T1000 (cell line): ENCODE measurements around the gene GIPC3.

ENCODE experiments used
- DNase-seq: peaks from one replicate; lab custom pipeline; 2025; ENCODE audit warnings: mixed read lengths; lab: John Stamatoyannopoulos, UW

Gene GIPC3

GRCh38 chr19:3605361-3605760 lies 20.1 kb downstream of the GIPC3 start:
- no peak for DNase-seq

- no peak for DNase-seq
Measured at GRCh38 chr19:3605770-3606169, 20.5 kb downstream of the GIPC3 start.

- no peak for DNase-seq
Measured at GRCh38 chr19:3606174-3606689, 21.0 kb downstream of the GIPC3 start.

GRCh38 chr19:3606690-3607289 lies 21.5 kb downstream of the GIPC3 start, which contains the start of gene TBXA2R:
Gene TBXA2R, minus strand, starts transcription at chr19:3606875. Its CDS starts 6,241 bp downstream, at chr19:3600634.
- peak; percentile 52 for DNase-seq

DNA sequence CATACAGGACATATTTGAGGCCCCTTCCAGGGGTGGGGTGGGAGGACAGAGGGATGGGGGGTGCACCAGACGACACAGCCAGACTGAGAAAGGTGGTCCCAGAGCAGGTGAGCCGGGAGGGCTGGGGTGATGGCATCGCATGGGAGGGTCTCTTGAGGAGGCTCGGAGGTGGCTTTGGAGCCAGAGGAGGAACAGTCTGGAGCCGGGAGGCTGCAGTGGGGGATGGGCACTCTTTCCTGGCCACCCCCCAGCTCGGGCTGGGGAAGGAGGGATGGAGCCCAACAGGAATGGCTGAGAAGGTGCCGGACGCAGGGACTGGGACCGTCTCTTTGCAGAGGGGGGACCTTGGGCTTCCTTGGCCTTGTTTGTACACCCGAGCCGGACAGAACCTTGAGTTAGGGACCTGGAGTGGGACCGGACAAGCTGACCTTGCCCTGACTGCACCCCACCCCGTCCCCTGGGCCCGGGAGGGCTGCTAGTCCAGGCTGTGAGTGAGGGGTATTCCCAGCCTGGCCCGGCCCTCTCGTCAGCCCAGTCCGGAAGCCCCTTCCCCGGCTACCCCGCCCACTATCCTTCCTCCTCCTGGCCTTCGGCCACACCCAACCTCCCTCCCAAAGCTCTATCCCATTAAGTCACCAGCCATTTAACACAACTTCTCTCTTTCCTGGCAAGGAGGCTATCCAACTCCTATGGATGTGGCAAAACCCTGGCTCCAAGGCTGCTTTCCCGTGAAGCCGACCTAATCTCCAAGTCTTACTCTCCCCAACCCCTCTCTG lies 22.2 kb downstream of the GIPC3 start:
- no peak for DNase-seq

DNA sequence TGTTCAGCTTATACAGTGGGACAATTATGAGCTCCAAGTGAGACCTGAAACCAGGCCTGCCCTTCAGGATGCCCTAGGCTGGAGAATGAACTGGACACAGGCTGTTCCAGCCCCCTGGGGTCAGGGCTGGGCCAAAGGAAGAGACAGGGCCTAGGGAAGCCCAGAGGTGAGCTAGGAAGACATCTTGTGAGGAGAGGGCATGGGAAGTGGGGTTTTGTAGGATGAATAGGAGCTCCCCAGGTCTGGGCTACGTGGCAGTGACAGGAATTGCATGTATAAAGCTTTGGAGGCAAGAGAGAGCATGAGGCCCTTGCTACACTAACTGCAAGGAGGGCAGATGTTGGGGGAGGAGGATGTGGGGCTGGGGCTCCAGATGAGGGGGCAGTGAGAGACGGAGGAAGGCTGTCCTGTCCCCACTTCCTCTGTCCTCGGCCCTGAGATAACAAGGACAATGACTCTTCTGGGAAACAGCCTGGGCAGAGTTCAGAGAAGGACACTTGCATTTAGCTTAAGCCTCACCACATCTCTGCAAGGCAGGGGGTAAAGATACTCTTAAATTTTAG lies 22.9 kb downstream of the GIPC3 start:
- no peak for DNase-seq

DNA sequence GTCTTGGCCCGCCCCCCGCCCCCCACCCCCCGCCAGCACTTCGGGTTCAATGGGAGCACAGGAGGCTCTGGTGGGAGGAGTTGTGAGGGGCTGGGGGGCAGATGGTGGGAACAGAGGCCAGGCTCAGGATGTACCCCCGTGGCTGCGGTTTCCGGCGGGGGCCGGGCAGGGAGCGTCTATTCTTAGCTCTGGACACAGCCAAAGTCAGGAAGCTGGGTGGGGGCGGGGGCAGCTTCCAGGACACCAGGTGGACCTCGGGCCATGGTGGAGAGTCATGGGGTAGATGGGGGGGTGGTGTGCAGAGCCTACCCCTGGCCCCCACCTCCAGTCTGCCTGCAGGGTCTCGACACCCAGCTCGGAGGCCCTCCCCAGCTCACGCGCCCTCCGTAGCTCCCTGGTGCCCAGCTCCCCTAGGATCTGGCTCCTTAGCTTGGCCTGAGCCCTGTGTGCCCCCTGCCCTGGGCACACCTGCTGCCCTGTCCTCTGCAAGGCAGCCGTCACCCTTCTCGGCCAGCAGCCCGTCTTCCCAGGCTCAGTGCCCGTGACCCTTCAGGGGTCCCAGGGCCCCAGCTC lies 23.6 kb downstream of the GIPC3 start:
- DNase-seq: no peak

DNA sequence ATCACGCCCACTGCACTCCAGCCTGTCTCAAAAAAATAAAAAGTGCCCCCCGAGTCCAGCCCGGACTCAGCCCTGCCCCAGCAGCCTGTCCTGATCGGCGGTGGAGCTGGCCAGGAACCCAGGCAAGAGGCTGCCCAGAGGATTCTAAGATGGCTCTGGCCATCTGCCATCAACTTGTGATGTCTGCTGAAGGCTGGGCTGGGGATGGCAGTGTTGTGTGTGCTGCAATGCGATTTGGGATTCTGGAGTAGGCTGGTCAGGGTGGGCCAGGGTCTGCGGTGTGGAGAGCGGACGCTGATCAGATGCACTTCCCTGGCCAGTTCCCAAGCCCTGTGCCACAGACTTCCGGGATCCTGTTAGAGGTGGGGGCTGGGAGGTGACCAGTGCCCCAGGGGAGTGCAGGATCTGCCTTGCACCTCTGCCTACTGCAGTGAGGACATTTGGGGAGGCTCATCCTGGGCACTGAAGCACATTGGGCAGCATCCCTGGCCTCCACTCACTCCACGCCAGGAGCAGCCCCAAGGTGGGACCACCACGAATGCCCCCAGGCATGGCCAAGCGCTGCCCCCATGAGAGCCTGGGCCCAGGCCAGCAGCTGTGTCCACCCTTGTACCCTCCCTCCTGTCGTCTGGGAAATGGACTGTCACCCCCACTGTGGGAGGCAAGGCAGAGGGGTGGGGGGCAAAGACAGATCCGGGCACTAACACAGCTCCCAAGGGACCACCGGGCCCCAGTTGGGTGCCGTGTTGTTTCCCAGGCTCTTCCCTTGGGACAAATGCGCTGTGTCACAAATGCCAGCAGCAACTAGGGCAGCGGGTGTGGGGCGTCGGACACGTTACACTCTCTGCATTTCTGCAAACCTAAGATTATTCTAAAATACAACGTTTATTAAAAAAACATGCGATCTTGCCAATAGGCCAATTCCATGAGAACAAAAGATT lies 24.8 kb downstream of the GIPC3 start:
- no peak for DNase-seq

DNA sequence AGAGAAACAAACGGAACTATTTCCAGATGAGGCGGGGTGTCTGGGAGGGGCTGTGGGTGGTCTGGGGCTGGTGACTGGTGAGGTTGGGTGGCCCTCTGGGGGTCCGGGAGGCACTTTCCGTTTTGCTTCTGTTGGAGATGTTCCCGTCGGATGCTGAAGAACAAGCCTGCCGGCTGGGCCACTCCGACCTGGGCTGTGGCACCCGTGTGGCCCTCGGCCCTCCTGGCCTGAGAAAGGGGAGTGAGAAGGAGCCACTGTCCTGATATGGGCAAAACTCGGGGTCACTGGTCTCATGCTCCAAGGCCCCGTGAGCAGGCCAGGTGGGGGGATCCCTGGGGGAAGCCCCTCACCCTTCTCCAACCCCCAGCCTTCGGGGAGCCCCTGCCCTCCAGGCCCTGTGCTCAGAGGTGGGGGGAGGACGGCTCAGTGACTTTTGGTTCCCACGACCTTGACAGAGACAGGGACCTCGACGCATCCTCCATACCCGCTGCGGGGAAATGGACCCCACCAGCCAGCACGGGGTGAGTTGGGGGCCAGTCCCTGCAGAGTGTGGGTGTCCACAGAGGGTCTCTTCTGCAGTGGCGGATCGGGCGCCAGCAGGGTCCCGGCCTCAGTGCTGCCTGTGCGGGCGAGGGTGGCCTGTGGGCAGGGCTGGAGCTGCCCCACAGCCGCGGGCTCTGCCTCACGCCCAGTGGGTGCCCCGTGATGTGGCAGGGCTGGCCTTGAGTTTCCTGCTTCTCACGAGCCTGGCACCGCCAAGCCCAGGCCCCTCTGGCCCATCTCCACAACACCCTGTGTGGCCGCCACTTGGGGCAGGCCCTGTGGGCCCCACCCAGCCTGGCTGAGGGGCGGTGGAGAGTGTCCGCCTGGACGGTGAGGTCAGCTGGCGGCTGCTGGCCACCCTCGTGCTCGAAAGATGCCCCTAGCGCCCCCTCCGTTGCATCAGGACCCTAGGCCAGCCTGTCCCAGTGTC lies 25.8 kb downstream of the GIPC3 start:
- DNase-seq: no peak

DNA sequence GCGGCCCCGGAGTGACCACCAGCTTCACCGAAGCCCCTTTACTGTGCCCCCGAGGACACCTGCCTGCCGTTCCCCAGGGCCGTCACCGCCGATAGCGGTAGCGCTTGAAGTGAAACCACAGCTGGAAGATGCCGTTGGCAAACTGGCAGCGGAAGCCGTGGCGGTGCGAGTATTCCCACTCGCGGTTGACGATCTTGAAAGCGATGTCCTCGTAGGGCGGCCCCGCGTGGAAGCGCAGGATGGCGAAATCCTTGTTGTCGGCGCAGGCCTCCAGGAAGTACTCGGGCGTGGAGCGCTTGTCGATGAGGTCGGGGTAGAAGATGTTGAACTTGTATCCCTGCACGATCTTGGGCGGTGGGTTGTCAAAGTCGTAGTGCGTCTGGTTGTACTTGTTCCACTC lies 26.6 kb downstream of the GIPC3 start:
- no peak for DNase-seq

- no peak for DNase-seq
Measured at GRCh38 chr19:3612330-3612729, 27.1 kb downstream of the GIPC3 start.

- DNase-seq: no peak
Measured at GRCh38 chr19:3612901-3613741, 27.8 kb downstream of the GIPC3 start.

DNA sequence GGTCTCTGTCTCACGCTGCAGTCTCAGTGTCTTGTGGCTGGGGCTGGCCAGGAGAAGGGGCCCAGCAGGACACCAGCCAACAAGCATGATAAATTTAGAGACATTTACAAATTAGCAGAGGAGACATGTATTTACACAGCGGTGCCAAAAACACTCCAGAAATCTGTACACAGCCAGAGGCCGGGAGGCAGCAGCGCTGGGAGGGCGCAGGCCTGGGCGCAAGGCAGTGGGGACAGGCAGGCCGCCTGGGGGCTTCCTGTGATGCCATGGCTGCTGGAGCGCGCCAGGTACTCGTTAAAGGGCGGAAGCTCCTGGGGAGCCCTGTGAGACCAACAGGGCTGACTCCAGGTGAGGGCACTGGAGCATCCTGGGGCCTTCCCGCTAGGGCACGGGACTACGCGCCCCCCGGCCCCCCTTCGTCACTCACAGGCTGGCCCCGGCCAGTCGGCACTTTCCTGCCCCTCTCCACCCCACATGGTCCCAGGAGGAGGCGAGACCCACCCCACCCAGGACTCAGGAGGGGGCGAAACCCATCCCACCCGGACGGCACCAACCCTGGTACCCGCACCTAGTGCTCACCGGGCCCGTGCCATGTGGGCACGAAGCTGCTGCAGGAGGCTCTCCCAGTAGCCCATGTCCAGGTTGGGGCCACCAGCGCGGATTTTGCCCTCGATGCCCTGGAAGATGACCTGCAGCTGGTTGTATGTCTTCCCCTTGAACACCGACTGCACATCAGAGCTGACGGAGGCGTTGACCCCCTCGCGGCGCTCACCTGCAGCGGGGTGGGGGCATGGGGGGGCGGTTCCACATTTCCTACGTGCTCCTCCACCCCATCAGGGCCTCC lies 28.8 kb downstream of the GIPC3 start:
- no peak for DNase-seq

DNA sequence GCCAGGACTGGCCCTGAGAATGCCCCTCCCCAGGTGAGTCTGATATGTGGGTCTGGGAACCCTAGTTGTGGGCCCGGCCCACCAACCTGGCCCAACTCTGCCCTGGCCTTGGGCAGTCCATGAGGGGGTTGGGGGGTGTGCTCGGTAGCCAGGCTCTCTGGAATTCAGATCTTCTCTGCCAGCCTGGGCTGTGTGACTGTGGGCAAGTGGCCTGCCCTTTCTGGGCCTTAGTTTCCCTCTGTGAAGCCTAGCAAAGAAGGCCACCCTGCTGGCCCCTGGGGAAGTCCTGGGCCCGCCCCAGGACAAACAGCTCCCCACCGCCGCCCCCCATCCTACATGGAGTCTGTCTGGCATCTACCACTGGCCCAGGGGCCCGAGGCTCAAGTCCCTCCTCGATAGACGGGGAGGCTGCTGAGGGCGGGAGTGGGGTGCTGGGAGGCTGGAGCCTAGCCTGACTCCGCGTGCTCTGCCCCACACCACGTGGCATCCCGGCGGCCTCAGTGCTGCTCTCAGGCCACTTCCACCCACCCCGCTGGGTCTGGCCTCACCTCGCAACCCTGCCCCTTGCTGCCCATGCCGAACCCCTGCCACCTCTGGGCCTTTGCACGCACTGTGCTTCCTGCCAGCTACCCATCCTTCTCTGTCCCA lies 29.7 kb downstream of the GIPC3 start:
- DNase-seq: no peak

DNA sequence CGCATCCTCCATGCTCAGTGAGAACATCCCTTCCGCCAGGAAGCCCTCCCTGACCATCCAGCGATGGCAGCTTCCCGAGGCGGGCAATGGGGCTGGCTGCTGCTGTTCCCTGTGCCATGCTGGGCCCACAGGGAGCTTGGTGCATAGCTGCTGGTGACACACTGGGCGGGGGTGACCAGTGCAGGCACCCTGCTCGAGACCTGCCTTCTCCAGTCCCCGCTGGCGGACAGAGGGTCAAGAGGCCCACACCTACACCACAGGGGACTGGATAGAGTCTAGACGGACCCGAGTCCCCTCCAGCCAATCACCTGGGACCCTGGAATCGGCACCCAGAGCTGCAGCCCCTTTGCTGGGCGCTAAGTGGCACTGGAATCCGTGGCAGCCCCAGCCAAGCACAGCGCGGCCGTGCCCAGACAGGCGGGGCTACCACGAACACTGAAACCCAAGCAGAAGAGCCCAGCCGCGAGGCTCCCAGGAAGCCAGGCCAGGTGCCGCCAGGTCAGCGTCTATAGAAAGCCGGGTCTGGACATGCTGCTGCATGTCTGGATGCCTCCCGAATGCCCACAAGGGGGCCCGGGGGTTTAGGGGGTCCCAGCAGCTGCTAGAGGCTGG lies 30.4 kb downstream of the GIPC3 start:
- DNase-seq: no peak

GRCh38 chr19:3617463-3617862 lies 32.2 kb downstream of the GIPC3 start:
- no peak for DNase-seq

DNA sequence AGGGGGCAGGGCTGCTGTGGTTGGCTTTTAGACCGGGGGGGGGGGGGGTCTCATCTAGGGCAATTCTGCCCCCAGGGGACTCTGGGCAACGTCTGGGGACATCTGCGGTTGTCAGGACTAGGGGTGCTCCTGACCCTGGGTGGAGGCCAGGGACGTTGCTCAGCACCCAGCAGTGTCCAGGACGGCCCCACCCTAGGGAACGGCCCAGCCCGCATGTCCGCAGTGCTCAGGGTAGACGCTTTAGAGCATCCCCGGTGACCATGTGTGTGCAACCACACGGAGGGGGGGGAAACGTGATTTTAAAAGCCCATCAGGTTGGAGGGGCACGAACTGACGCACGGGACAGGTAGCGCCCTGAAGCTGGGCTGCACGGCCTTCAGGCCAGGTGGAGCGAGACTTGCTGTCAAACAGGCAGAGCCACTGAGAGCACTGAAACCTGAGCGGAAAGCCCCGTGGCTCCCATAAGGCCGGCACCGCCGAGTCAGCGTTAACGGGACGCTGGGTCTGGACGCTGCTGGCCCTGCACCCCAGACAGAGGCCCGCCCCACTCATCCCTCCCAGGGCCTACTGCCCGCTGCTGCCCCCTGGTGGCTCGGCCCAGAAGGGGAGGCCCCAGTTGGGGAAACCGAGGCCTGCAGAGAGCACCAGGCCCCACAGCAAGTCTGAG lies 33.0 kb downstream of the GIPC3 start:
- DNase-seq: peak; percentile 46
